A673 (cell line): ENCODE data around the gene DNM1. TPM values are rescaled to one million over a fixed set of nuclear protein-coding genes. Genes with fewer than 3 reads are reported as not detected.

Experiments used
- BruUV-seq: library from RNA; stranded (reverse); fragments of 400-500 nt; replicated peaks from 2 replicates; lab custom pipeline; 2021; lab: Mats Ljungman, UMichigan
- CTCF ChIA-PET: fragments of 300-600 bp; sonication (Branson Sonifier 250); formaldehyde crosslinking; loops from one replicate; lab custom pipeline; 2022; ENCODE audit warnings: antibody characterized with exemption; lab: Charles Lee
- POLR2A ChIA-PET: fragments of 300-600 bp; sonication (Branson Sonifier 250); formaldehyde crosslinking; loops from one replicate; lab custom pipeline; 2022; ENCODE audit warnings: antibody characterized with exemption; ENCODE audit not compliant: low non-redundant PET; lab: Charles Lee
- DNase-seq: peaks from one replicate; pipeline ENCODE4 v3.0.0-alpha.2; 2015; ENCODE audit warnings: low spot score
- H3K27ac ChIP-seq: fragments of 200-600 bp; sonication (generic); 2 replicates; pipeline ENCODE4 v1.5.1; 2016; ENCODE audit warnings: mixed run types, low read depth, mild to moderate bottlenecking, mixed read lengths, antibody characterized with exemption, low read length; ENCODE audit not compliant: poor library complexity, severe bottlenecking
- H3K27me3 ChIP-seq: fragments of 200-600 bp; sonication (generic); replicated peaks from 2 replicates; pipeline ENCODE4 v1.6.1; 2017; ENCODE audit warnings: mixed run types, low read depth, mild to moderate bottlenecking, mixed read lengths, antibody characterized with exemption, low read length; ENCODE audit not compliant: insufficient read depth, poor library complexity
- H3K36me3 ChIP-seq: fragments of 200-600 bp; sonication (generic); 2 replicates; pipeline ENCODE4 v1.6.1; 2016; ENCODE audit warnings: mixed run types, mild to moderate bottlenecking, mixed read lengths, antibody characterized with exemption, low read length; ENCODE audit not compliant: insufficient read depth, poor library complexity, severe bottlenecking
- H3K4me1 ChIP-seq: fragments of 200-600 bp; sonication (generic); 2 replicates; pipeline ENCODE4 v1.6.1; 2017; ENCODE audit warnings: mixed run types, mild to moderate bottlenecking, mixed read lengths, antibody characterized with exemption, low read length; ENCODE audit not compliant: insufficient read depth, poor library complexity, severe bottlenecking
- H3K4me3 ChIP-seq: fragments of 200-600 bp; sonication (generic); 2 replicates; pipeline ENCODE4 v1.5.1; 2016; ENCODE audit warnings: low read depth, mixed run types, mild to moderate bottlenecking, mixed read lengths, low read length; ENCODE audit not compliant: poor library complexity, severe bottlenecking
- H3K9me3 ChIP-seq: fragments of 200-600 bp; sonication (generic); 2 replicates; pipeline ENCODE4 v1.6.1; 2016; ENCODE audit warnings: mixed run types, low read depth, mild to moderate bottlenecking, mixed read lengths, antibody characterized with exemption, low read length; ENCODE audit not compliant: poor library complexity, severe bottlenecking
- EZH2 ChIP-seq: fragments of 200-600 bp; sonication (generic); IDR thresholded peaks from 2 replicates; pipeline ENCODE4 v1.6.1; 2017; ENCODE audit warnings: borderline replicate concordance, low read depth, mild to moderate bottlenecking, mixed read lengths, antibody characterized with exemption, low read length; ENCODE audit not compliant: poor library complexity, severe bottlenecking
- intact Hi-C: fragments of 100-400 bp; cut with micrococcal nuclease; formaldehyde crosslinking; loops from one replicate; pipeline ENCODE4 v1.10.0; 2022; ENCODE audit not compliant: unreplicated experiment
- total RNA-seq: library from RNA; stranded (reverse); gene quantifications from 2 replicates; pipeline ENCODE4 v1.2.3, GENCODE V29; 2021
- TF ChIP-seq, protein P1 (sequence below): fragments of 300-800, 200-600 bp; sonication (generic); conservative IDR thresholded peaks from 2 replicates; pipeline ENCODE4 v1.5.1; 2017; ENCODE audit warnings: low read depth, mild to moderate bottlenecking, antibody characterized with exemption, low read length, moderate library complexity, mixed read lengths

The DNM1 gene
- total RNA-seq, 1 experiment from 2014 or later = 7.6 TPM

DNA sequence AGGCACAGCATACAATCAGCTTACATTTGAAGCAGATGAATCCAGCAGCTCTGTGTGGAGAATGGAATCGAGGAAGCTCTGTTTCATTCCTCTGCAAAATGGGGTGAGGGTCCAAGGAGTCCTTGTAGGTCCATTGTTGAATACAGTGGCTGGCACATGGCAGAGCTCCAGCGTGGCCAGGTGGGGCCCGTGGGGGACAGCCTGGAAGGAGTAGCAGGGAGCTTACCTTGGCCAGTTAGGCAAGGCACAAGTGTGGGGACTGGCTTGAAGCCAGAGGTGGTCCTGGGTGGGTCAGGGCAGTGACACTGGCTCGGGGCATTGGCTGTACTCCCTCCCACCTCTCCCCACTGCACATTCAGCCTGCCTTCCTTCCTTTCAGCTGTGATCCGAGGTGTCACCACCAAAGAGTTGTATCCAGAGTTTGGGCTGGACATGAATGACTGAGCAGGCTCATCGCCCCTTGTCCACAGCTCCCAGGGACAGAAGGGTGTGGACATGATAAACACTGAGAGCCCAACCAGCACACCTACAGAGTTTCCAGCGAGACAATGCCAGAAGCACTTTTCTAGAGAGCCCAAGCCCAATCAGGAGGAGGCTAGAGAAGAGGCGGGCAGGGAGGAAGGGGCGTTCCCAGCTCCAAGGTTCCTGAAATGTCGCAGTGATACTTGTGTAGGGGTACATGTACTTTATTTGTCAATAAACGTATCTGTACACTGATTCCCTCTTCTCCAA lies 85.3 kb downstream of the DNM1 start:
- Histone ChIP-seq H3K36me3 (no peaks in the 10 kb centered on the region), H3K9me3 (no peaks in the 10 kb centered on the region), H3K4me3 (no peak overlapping the region), H3K27me3 (no peaks in the 10 kb centered on the region), H3K27ac (no peak overlapping the region), H3K4me1 (no peaks in the 10 kb centered on the region)
- ChIA-PET POLR2A (no interaction called here), CTCF (no interaction called here)
- TF ChIP-seq, protein P1, sequence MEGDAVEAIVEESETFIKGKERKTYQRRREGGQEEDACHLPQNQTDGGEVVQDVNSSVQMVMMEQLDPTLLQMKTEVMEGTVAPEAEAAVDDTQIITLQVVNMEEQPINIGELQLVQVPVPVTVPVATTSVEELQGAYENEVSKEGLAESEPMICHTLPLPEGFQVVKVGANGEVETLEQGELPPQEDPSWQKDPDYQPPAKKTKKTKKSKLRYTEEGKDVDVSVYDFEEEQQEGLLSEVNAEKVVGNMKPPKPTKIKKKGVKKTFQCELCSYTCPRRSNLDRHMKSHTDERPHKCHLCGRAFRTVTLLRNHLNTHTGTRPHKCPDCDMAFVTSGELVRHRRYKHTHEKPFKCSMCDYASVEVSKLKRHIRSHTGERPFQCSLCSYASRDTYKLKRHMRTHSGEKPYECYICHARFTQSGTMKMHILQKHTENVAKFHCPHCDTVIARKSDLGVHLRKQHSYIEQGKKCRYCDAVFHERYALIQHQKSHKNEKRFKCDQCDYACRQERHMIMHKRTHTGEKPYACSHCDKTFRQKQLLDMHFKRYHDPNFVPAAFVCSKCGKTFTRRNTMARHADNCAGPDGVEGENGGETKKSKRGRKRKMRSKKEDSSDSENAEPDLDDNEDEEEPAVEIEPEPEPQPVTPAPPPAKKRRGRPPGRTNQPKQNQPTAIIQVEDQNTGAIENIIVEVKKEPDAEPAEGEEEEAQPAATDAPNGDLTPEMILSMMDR = no peak
- TF ChIP-seq EZH2 = no peak
- DNase-seq = no peak
- intact Hi-C loops = no loop called here
- no TSS peak for BruUV-seq

DNA sequence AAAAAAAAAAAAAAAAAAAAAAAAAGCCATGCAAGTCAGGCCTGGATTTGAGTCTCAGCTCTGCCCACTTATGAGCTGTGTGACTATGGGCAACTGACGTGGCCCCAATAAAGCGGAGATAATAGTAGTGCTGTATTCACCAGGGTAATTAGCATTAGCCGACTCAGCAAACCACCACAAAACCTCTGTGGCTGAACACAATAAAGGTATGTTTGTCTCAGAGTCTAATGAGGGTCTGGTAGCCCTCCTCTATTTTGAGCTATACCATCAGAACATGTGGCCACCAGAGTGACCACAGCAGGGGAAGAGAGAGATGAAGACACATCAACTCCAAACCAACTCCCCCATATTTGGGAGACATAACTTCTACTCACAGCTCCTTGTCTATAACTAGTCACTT lies 88.8 kb downstream of the DNM1 start:
- DNase-seq = no peak
- no TSS peak for BruUV-seq
- ChIA-PET CTCF (no interaction called here), POLR2A (no interaction called here)
- no peaks in the 10 kb centered on the region for H3K27me3 ChIP-seq
- intact Hi-C loops = no loop called here
- TF ChIP-seq EZH2 = no peak
- TF ChIP-seq, protein P1 = no peak
- H3K36me3 ChIP-seq = no peaks in the 10 kb centered on the region
- no peak overlapping the region for H3K27ac ChIP-seq
- no peaks in the 10 kb centered on the region for H3K4me1 ChIP-seq
- no peak overlapping the region for H3K4me3 ChIP-seq
- no peaks in the 10 kb centered on the region for H3K9me3 ChIP-seq

DNA sequence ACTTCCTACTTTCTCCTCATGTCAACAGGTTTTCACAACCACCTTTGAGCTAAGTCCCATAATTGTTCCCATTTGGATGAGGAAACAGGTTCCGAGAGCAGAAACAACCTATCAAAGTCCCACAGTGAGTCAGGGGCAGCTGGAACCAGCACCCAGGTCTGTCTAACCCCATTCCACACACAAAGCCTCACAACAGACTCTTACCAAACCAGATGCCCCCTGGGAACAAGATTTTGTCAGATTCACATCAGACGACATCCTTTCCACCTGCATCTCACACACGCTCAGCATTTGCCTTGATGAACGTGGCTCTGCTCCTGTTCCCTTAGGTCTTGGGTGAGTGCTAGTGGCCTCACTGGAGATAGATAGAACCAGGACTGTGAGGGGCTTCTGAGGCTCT lies 89.9 kb downstream of the DNM1 start:
- no TSS peak for BruUV-seq
- Histone ChIP-seq H3K27ac (no peak overlapping the region), H3K4me3 (no peak overlapping the region), H3K4me1 (no peaks in the 10 kb centered on the region), H3K27me3 (no peaks in the 10 kb centered on the region), H3K9me3 (no peaks in the 10 kb centered on the region), H3K36me3 (no peaks in the 10 kb centered on the region)
- ChIA-PET CTCF (no interaction called here), POLR2A (interaction anchor here (0.6 kb wide), 1 partner anchor 126 kb away, joined by 7 read pairs; no protein-coding TSS in a partner anchor)
- DNase-seq = no peak
- intact Hi-C loops = no loop called here
- TF ChIP-seq EZH2 = no peak
- TF ChIP-seq, protein P1 = no peak
